H1 (cell line): ENCODE results near the gene LMX1B. TPM values are rescaled to one million over a fixed set of nuclear protein-coding genes. Genes with fewer than 3 reads are reported as not detected.
A peak's percentile ranks its signal among the peaks of the same experiment; 100 is the strongest.

Experiments used
- CTBP2 ChIP-seq: IDR thresholded peaks from 2 replicates; pipeline ENCODE4 v1.7.0; 2011; ENCODE audit warnings: borderline replicate concordance, mild to moderate bottlenecking, moderate library complexity, mixed read lengths, low read length; ENCODE audit not compliant: insufficient read depth, insufficient read length
- E2F6 ChIP-seq: IDR thresholded peaks from 2 replicates; pipeline ENCODE4 v1.6.1; 2012; ENCODE audit warnings: inconsistent platforms
- EP300 ChIP-seq, 2 experiments: IDR thresholded peaks; 1 replicate in 1 of 2; 2 replicates in 1 of 2; pipeline ENCODE4 v1.6.1; 2011 to 2012; ENCODE audit warnings: low read depth in 2 of 2, low read length in 2 of 2, mild to moderate bottlenecking in 2 of 2, borderline replicate concordance in 1 of 2, inconsistent platforms in 1 of 2, moderate library complexity in 1 of 2
- GABPA ChIP-seq: IDR thresholded peaks from 2 replicates; pipeline ENCODE4 v1.6.1; 2011; ENCODE audit warnings: mild to moderate bottlenecking, low read length, moderate library complexity, borderline replicate concordance; ENCODE audit not compliant: insufficient read depth
- JUN ChIP-seq: IDR thresholded peaks from 2 replicates; pipeline ENCODE4 v1.6.1; 2011; ENCODE audit warnings: low read depth, mild to moderate bottlenecking, improper control_type of control experiment, low read length
- JUND ChIP-seq: IDR thresholded peaks from 2 replicates; pipeline ENCODE4 v1.6.1; 2011; ENCODE audit warnings: mild to moderate bottlenecking, improper control_type of control experiment, low read length
- KDM4A ChIP-seq: IDR thresholded peaks from one replicate; pipeline ENCODE4 v1.7.1; 2012; ENCODE audit warnings: low read depth, mild to moderate bottlenecking, moderate library complexity, low read length, inconsistent platforms; ENCODE audit not compliant: severe bottlenecking
- POLR2A ChIP-seq, 2 experiments: IDR thresholded peaks; 1 replicate in 1 of 2; 2 replicates in 1 of 2; pipeline ENCODE4 v1.6.1; 2011; ENCODE audit warnings: low read depth in 2 of 2, low read length in 2 of 2, mild to moderate bottlenecking in 2 of 2; ENCODE audit errors: control extremely low read depth in 1 of 2
- SUZ12 ChIP-seq: fragments of 200-600 bp; sonication (generic); IDR thresholded peaks from 2 replicates; pipeline ENCODE4 v1.6.1; 2012; ENCODE audit warnings: mild to moderate bottlenecking, inconsistent platforms, low read length, moderate library complexity, mixed read lengths
- polyA plus RNA-seq, 7 experiments: library from polyadenylated mRNA; depleted of rRNA in 3 of 7; stranded (reverse) in 5 of 7; unstranded in 2 of 7; fragments of >200 nt in 5 of 7; fragments of 200-250 nt in 2 of 7; gene quantifications; 1 replicate in 5 of 7; 2 replicates in 1 of 7; 4 replicates in 1 of 7; pipeline versions ENCODE4 v1.2.1 to v1.2.3, GENCODE V29; 2011 to 2013; ENCODE audit warnings: missing spikeins in 2 of 7, mixed read lengths in 2 of 7
- total RNA-seq: library from RNA; stranded (reverse); fragmentation: NEBNext Ultra II Directional; extraction: Animal tissue kit (Norgen Biotek cat#: 25700); gene quantifications from 2 replicates; pipeline ENCODE4 v1.2.1, GENCODE V29; 2021

Gene LMX1B
- total and polyA plus RNA-seq, 2 of the 8 experiments (the other 6 are each of a cell fraction or from before 2014, with no cell fraction given): 0.09 to 0.37 TPM

- TF ChIP-seq CTBP2: peak; percentile 94
- TF ChIP-seq JUND: no peak
- TF ChIP-seq KDM4A: peak; percentile 19
- peak; percentile 47; the same call in 1 of the 2 replicates for TF ChIP-seq E2F6
- no peak for TF ChIP-seq JUN
- TF ChIP-seq GABPA: peak; percentile 62; the same call in 1 of the 2 replicates
- no peak for TF ChIP-seq POLR2A (IDR thresholded peaks at IDR 0.05; ENCODE audit: control extremely low read depth in 1 of 2, low read depth in 2 of 2, low read length in 2 of 2)
- TF ChIP-seq SUZ12: peak; percentile 67
- no peak for TF ChIP-seq EP300 (IDR thresholded peaks at IDR 0.05; ENCODE audit: borderline replicate concordance in 1 of 2, low read depth in 2 of 2, low read length in 2 of 2)
Observed at GRCh38 chr9:126615245-126615790, 1.6 kb downstream of the LMX1B start (continued).
